Measurements from ENCODE around the gene SAA4.
"Not testable (repeated sequence)": the region's sequence is repeated elsewhere in the genome, so short reads cannot be mapped to it uniquely, and the experiment has no call there.

SAA4 gene

DNA sequence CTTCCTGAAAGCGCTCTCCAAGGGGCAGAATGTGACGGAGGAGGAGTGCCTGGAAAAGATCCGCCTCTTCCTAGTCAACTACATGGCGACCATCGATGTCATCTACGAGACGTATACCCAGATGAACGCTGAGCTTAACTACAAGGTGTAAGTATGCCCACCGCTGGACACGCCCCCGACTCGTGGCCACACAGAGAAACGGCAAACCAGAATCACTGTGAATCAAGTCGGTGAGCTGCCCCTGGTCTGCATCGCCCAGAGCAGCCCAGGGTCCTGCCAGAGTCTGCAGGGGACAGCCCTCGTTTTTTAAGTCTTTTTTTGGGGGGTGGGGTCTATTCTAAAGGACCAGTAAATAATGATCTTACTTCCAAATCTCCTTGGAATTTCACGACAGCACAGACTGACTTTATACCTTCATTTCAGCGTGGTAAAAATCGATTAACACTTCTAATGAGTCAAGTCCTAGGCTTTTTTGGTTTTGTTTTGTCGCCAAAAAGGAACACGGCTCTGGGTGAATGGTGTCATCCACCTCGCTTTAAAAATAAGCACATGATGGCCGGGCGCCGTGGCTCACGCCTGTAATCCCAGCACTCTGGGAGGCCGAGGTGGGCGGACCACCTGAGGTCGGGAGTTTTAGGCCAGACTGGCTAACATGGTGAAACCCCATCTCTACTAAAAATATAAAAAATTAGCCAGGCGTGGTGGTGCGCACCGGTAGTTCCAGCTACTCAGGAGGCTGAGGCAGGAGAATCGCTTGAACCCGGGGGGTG, 46.9 kb downstream of the SAA4 start:
- DNase-seq (ENCODE audit: low spot score): not testable (repeated sequence)

GRCh38 chr11:18188796-18189195, 47.8 kb downstream of the SAA4 start:
- no peak for DNase-seq (ENCODE audit: low spot score)

All from cerebellar cortex (tissue), 1 donor.